ENCODE data around the gene HELZ2. TPM values are rescaled to one million over a fixed set of nuclear protein-coding genes. Genes with fewer than 3 reads are reported as not detected.

HELZ2 gene
- total RNA-seq, 1 experiment from 2014 or later, result 27.5 TPM

DNA sequence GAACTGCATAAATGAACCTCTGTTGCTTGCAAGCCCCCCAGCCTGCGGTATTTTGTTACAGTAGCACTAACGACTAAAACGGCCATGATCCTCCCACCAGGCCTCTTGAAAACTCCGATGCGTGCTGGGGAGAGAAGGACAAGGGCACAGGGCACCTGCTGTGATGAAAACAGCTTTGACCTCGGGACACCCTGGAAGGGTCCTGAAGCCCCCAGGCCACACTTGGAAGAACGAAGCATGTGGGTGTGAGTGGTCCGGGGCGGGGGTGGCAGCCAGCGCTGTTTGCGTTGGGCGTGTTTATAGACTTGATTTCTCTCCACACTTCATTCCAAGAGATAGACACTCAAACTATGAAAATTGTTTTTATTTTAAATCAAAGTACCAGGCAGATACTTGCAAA lies 13.2 kb upstream of the HELZ2 start (continued):
- TF ChIP-seq, protein P1, sequence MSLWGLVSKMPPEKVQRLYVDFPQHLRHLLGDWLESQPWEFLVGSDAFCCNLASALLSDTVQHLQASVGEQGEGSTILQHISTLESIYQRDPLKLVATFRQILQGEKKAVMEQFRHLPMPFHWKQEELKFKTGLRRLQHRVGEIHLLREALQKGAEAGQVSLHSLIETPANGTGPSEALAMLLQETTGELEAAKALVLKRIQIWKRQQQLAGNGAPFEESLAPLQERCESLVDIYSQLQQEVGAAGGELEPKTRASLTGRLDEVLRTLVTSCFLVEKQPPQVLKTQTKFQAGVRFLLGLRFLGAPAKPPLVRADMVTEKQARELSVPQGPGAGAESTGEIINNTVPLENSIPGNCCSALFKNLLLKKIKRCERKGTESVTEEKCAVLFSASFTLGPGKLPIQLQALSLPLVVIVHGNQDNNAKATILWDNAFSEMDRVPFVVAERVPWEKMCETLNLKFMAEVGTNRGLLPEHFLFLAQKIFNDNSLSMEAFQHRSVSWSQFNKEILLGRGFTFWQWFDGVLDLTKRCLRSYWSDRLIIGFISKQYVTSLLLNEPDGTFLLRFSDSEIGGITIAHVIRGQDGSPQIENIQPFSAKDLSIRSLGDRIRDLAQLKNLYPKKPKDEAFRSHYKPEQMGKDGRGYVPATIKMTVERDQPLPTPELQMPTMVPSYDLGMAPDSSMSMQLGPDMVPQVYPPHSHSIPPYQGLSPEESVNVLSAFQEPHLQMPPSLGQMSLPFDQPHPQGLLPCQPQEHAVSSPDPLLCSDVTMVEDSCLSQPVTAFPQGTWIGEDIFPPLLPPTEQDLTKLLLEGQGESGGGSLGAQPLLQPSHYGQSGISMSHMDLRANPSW (CRISPR knock-in tag; conservative IDR thresholded peaks at IDR 0.05; ENCODE audit: low read depth), result no peak
- TF ChIP-seq ZNF671 (CRISPR knock-in tag; IDR thresholded peaks at IDR 0.05) (no peak), ZNF423 (CRISPR knock-in tag; IDR thresholded peaks at IDR 0.05) (no peak), NFYB (CRISPR knock-in tag; conservative IDR thresholded peaks at IDR 0.05; ENCODE audit: low read depth) (no peak), FOXP1 (CRISPR knock-in tag; IDR thresholded peaks at IDR 0.05; ENCODE audit: borderline replicate concordance) (no peak), JAZF1 (CRISPR knock-in tag; IDR thresholded peaks at IDR 0.05) (no peak)

DNA sequence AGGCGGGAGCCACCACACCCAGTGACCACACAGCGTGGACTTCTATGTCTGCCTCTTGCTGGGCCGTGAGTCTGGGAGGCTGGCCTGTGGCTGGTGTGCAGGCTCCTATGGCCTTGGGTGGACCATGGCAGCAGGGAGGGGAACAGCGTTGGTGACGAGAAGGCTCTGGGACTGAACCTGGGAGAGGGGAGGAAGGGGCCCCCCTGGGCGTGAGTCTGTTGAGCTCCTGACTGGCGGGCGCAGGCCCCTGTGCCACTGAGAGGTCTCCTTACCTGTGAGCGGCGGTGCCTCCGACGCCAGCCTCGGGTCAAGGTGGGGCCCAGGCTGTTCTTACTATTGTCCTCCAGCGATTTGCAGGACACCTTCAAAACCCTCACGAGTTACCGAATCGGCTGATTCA lies 12.8 kb upstream of the HELZ2 start:
- TF ChIP-seq CREM (CRISPR knock-in tag; IDR thresholded peaks at IDR 0.05) (no peak), SOX15 (CRISPR knock-in tag; IDR thresholded peaks at IDR 0.05) (no peak), MYBL2 (CRISPR knock-in tag; IDR thresholded peaks at IDR 0.05) (no peak), ZNF416 (CRISPR knock-in tag; IDR thresholded peaks at IDR 0.05) (no peak)
- TF ChIP-seq, protein P2, sequence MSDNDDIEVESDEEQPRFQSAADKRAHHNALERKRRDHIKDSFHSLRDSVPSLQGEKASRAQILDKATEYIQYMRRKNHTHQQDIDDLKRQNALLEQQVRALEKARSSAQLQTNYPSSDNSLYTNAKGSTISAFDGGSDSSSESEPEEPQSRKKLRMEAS (CRISPR knock-in tag; IDR thresholded peaks at IDR 0.05), result no peak
- peaks cover 7% of the 10 kb centered on the region for H3K36me3 Mint-ChIP-seq
- DNase-seq (ENCODE audit: low spot score), result no peak
- no peak for ATAC-seq
- no peaks in the 10 kb centered on the region for H3K4me1 Mint-ChIP-seq
- ChIA-PET POLR2A (no interaction called here), CTCF (no interaction called here)
- no peaks in the 10 kb centered on the region for H3K9me3 Mint-ChIP-seq
- no peak overlapping the region for H3K4me3 Mint-ChIP-seq
- H3K27ac Mint-ChIP-seq, result peak overlapping the region; percentile 36; the same call in 1 of the 2 replicates
- H3K27me3 Mint-ChIP-seq (ENCODE audit: low read depth), result no peaks in the 10 kb centered on the region

DNA sequence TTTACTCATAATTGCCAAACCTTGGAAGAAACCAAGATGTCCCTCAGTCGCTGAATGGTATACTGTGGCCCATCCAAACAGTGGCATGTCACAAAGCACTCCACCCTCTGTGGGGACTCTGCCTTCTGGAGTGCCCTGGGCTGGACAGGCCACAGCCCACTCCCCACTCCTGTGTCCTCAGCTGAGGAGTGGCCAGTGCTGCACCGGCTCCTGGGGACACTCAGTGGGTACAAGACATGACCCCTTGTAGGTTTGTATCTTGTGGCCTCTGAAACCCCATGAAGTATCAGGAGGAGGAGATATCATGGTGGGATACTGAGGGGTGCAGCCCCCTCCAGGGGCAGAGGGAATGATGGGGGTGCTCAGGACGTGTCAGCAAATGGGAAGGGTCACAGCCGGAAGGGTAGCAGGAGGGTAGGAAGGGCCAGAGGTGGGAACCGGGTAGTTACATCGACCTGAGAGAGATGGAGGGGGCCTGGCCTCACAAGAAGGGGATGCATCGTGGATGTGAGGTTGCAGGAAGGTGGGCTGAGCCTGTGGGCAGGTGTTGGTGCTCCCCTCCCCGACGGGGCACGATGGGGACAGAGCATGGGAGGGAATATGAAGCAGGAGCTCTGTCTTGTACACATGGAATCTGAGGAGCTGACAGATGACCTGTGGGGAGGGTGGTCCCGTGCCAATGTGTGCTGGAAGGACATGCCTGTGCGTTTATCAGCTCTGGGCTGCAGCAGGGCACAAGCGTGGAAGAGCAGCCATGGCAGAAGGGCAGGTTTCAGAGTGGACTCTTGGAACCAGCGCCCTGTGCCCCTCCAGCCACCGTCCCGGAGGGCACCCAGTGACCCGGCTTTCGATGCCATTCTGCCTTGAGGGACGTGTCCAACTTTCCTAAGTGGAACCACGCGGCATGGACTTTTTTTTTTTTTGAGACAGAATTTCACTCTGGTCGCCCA lies 11.9 kb upstream of the HELZ2 start:
- H3K36me3 Mint-ChIP-seq, result peaks cover 4% of the 10 kb centered on the region
- H3K4me3 Mint-ChIP-seq, result no peak overlapping the region
- H3K27me3 Mint-ChIP-seq (ENCODE audit: low read depth), result no peaks in the 10 kb centered on the region
- ChIA-PET CTCF (interaction anchor here (0.9 kb wide), 1 partner anchor 48 kb away, joined by 3 read pairs; no protein-coding TSS in a partner anchor), POLR2A (no interaction called here)
- no peaks in the 10 kb centered on the region for H3K9me3 Mint-ChIP-seq
- DNase-seq (ENCODE audit: low spot score) (no peak), ATAC-seq (no peak)
- H3K4me1 Mint-ChIP-seq, result no peaks in the 10 kb centered on the region
- no peak overlapping the region; the same call in 1 of the 2 replicates for H3K27ac Mint-ChIP-seq
- TF ChIP-seq SP1 (CRISPR knock-in tag; conservative IDR thresholded peaks at IDR 0.05) (no peak), FOXK1 (CRISPR knock-in tag; IDR thresholded peaks at IDR 0.05) (no peak), GRHL2 (CRISPR knock-in tag; IDR thresholded peaks at IDR 0.05; ENCODE audit: insufficient replicate concordance, severe bottlenecking) (no peak), ZNF232 (CRISPR knock-in tag; IDR thresholded peaks at IDR 0.05) (no peak)
- TF ChIP-seq, protein P3, sequence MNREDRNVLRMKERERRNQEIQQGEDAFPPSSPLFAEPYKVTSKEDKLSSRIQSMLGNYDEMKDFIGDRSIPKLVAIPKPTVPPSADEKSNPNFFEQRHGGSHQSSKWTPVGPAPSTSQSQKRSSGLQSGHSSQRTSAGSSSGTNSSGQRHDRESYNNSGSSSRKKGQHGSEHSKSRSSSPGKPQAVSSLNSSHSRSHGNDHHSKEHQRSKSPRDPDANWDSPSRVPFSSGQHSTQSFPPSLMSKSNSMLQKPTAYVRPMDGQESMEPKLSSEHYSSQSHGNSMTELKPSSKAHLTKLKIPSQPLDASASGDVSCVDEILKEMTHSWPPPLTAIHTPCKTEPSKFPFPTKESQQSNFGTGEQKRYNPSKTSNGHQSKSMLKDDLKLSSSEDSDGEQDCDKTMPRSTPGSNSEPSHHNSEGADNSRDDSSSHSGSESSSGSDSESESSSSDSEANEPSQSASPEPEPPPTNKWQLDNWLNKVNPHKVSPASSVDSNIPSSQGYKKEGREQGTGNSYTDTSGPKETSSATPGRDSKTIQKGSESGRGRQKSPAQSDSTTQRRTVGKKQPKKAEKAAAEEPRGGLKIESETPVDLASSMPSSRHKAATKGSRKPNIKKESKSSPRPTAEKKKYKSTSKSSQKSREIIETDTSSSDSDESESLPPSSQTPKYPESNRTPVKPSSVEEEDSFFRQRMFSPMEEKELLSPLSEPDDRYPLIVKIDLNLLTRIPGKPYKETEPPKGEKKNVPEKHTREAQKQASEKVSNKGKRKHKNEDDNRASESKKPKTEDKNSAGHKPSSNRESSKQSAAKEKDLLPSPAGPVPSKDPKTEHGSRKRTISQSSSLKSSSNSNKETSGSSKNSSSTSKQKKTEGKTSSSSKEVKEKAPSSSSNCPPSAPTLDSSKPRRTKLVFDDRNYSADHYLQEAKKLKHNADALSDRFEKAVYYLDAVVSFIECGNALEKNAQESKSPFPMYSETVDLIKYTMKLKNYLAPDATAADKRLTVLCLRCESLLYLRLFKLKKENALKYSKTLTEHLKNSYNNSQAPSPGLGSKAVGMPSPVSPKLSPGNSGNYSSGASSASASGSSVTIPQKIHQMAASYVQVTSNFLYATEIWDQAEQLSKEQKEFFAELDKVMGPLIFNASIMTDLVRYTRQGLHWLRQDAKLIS (CRISPR knock-in tag; IDR thresholded peaks at IDR 0.05; ENCODE audit: borderline replicate concordance), result no peak
- TF ChIP-seq, protein P4, sequence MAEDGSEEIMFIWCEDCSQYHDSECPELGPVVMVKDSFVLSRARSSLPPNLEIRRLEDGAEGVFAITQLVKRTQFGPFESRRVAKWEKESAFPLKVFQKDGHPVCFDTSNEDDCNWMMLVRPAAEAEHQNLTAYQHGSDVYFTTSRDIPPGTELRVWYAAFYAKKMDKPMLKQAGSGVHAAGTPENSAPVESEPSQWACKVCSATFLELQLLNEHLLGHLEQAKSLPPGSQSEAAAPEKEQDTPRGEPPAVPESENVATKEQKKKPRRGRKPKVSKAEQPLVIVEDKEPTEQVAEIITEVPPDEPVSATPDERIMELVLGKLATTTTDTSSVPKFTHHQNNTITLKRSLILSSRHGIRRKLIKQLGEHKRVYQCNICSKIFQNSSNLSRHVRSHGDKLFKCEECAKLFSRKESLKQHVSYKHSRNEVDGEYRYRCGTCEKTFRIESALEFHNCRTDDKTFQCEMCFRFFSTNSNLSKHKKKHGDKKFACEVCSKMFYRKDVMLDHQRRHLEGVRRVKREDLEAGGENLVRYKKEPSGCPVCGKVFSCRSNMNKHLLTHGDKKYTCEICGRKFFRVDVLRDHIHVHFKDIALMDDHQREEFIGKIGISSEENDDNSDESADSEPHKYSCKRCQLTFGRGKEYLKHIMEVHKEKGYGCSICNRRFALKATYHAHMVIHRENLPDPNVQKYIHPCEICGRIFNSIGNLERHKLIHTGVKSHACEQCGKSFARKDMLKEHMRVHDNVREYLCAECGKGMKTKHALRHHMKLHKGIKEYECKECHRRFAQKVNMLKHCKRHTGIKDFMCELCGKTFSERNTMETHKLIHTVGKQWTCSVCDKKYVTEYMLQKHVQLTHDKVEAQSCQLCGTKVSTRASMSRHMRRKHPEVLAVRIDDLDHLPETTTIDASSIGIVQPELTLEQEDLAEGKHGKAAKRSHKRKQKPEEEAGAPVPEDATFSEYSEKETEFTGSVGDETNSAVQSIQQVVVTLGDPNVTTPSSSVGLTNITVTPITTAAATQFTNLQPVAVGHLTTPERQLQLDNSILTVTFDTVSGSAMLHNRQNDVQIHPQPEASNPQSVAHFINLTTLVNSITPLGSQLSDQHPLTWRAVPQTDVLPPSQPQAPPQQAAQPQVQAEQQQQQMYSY (CRISPR knock-in tag; IDR thresholded peaks at IDR 0.05), result no peak
- TF ChIP-seq, protein P5, sequence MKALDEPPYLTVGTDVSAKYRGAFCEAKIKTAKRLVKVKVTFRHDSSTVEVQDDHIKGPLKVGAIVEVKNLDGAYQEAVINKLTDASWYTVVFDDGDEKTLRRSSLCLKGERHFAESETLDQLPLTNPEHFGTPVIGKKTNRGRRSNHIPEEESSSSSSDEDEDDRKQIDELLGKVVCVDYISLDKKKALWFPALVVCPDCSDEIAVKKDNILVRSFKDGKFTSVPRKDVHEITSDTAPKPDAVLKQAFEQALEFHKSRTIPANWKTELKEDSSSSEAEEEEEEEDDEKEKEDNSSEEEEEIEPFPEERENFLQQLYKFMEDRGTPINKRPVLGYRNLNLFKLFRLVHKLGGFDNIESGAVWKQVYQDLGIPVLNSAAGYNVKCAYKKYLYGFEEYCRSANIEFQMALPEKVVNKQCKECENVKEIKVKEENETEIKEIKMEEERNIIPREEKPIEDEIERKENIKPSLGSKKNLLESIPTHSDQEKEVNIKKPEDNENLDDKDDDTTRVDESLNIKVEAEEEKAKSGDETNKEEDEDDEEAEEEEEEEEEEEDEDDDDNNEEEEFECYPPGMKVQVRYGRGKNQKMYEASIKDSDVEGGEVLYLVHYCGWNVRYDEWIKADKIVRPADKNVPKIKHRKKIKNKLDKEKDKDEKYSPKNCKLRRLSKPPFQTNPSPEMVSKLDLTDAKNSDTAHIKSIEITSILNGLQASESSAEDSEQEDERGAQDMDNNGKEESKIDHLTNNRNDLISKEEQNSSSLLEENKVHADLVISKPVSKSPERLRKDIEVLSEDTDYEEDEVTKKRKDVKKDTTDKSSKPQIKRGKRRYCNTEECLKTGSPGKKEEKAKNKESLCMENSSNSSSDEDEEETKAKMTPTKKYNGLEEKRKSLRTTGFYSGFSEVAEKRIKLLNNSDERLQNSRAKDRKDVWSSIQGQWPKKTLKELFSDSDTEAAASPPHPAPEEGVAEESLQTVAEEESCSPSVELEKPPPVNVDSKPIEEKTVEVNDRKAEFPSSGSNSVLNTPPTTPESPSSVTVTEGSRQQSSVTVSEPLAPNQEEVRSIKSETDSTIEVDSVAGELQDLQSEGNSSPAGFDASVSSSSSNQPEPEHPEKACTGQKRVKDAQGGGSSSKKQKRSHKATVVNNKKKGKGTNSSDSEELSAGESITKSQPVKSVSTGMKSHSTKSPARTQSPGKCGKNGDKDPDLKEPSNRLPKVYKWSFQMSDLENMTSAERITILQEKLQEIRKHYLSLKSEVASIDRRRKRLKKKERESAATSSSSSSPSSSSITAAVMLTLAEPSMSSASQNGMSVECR (CRISPR knock-in tag; IDR thresholded peaks at IDR 0.05; ENCODE audit: borderline replicate concordance), result no peak
